COLO829 (cell line): ENCODE results near the gene LRRC3B.

Experiments
- DNase-seq: peaks from one replicate; pipeline ENCODE4 v3.0.0; 2012; ENCODE audit warnings: low spot score

Gene LRRC3B

GRCh38 chr3:26631390-26631738, 8.8 kb downstream of the LRRC3B start:
- DNase-seq, result no peak

- no peak for DNase-seq
These were observed 12.0 kb downstream of the LRRC3B start for GRCh38 chr3:26634601-26635000.

- DNase-seq, result no peak
These were observed 13.6 kb downstream of the LRRC3B start for GRCh38 chr3:26636096-26636727.

GRCh38 chr3:26637698-26638097, 15.1 kb downstream of the LRRC3B start:
- no peak for DNase-seq

GRCh38 chr3:26638113-26638512, 15.5 kb downstream of the LRRC3B start:
- no peak for DNase-seq

- DNase-seq, result no peak
These were observed 16.8 kb downstream of the LRRC3B start for GRCh38 chr3:26639339-26639738.

GRCh38 chr3:26647078-26647477, 24.5 kb downstream of the LRRC3B start:
- no peak for DNase-seq

GRCh38 chr3:26648461-26648860, 25.9 kb downstream of the LRRC3B start:
- no peak for DNase-seq

GRCh38 chr3:26652164-26652563, 29.6 kb downstream of the LRRC3B start:
- DNase-seq, result no peak

GRCh38 chr3:26653811-26654425, 31.3 kb downstream of the LRRC3B start:
- no peak for DNase-seq

GRCh38 chr3:26655231-26655630, 32.7 kb downstream of the LRRC3B start:
- no peak for DNase-seq

GRCh38 chr3:26657348-26657976, 34.9 kb downstream of the LRRC3B start:
- DNase-seq, result peak; percentile 10

- no peak for DNase-seq
These were observed 45.6 kb downstream of the LRRC3B start for GRCh38 chr3:26668171-26668570.

- DNase-seq, result no peak
These were observed 46.1 kb downstream of the LRRC3B start for GRCh38 chr3:26668696-26669095.

- DNase-seq, result no peak
These were observed 52.8 kb downstream of the LRRC3B start for GRCh38 chr3:26675336-26675735.

GRCh38 chr3:26681632-26682031, 59.1 kb downstream of the LRRC3B start:
- DNase-seq, result no peak

- DNase-seq, result no peak
These were observed 59.8 kb downstream of the LRRC3B start for GRCh38 chr3:26682406-26682805.

GRCh38 chr3:26683902-26684301, 61.3 kb downstream of the LRRC3B start:
- no peak for DNase-seq

- no peak for DNase-seq
These were observed 64.9 kb downstream of the LRRC3B start for GRCh38 chr3:26687466-26687865.

- DNase-seq, result no peak
These were observed 77.0 kb downstream of the LRRC3B start for GRCh38 chr3:26699553-26699952.

GRCh38 chr3:26703519-26703918, 80.9 kb downstream of the LRRC3B start:
- DNase-seq, result no peak

GRCh38 chr3:26704736-26705135, 82.2 kb downstream of the LRRC3B start:
- DNase-seq, result no peak

- no peak for DNase-seq
These were observed 85.9 kb downstream of the LRRC3B start for GRCh38 chr3:26708501-26708900.
